Kidney capillary endothelial cell (primary cell): ENCODE measurements around the gene DMRTC2.

ENCODE experiments used
- DNase-seq: peaks from one replicate; pipeline ENCODE4 v3.0.0-alpha.2; 2018; ENCODE audit warnings: low spot score

DMRTC2 gene

GRCh38 chr19:41890936-41891335 lies 46.1 kb downstream of the DMRTC2 start:
- DNase-seq = no peak

DNA sequence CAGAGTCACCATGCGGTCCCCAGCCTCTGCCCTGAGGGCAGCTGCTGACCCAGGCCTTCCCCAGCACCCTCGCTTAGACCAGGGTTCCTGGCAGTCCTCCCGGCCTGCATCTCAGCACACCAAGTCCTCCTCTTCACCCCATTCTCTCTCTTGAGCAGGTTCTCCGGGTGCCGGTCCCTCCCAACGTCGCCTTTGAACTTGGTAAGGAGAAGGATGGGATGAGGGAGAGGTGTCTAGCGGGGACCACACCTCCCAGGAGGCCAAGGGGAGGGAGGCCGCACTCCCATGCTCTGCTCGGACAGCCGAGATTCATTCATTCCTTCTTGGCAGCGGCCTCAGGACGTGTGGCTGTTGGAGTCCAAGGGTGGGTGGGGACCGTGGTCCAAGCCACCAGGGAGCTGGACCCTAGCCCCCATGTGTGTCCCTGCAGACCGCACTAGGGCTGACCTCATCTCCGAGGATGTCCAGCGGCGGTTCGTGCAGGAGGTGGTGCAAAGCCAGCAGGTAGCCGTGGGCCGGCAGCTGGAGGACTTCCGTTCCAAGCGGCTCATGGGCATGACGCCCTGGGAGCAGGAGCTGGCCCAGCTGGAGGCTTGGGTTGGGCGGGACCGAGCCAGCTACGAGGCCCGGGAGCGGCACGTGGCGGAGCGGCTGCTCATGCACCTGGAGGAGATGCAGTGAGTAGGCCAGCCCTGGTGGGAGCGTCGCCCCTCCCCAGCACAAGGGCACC lies 47.5 kb downstream of the DMRTC2 start:
- DNase-seq = no peak

DNA sequence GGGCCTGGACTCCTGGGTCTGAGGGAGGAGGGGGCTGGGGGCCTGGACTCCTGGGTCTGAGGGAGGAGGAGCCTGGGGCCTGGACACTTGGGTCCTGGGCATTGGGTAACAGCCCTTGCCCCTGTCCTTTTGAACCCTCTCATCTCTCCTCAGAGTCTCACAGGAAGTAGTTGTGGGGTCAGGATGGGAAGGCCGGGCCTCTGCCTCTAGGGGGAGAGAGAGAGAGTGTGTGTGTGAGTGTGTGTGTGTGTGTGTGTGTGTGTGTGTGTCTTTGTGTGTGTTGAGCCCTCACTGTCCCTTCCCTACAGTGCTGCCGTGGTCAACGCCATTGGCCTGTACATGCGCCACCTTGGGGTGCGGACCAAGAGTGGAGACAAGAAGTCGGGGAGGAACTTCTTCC lies 49.1 kb downstream of the DMRTC2 start:
- peak; percentile 46 for DNase-seq

- no peak for DNase-seq
Measured at GRCh38 chr19:41894350-41894749, 49.5 kb downstream of the DMRTC2 start.

DNA sequence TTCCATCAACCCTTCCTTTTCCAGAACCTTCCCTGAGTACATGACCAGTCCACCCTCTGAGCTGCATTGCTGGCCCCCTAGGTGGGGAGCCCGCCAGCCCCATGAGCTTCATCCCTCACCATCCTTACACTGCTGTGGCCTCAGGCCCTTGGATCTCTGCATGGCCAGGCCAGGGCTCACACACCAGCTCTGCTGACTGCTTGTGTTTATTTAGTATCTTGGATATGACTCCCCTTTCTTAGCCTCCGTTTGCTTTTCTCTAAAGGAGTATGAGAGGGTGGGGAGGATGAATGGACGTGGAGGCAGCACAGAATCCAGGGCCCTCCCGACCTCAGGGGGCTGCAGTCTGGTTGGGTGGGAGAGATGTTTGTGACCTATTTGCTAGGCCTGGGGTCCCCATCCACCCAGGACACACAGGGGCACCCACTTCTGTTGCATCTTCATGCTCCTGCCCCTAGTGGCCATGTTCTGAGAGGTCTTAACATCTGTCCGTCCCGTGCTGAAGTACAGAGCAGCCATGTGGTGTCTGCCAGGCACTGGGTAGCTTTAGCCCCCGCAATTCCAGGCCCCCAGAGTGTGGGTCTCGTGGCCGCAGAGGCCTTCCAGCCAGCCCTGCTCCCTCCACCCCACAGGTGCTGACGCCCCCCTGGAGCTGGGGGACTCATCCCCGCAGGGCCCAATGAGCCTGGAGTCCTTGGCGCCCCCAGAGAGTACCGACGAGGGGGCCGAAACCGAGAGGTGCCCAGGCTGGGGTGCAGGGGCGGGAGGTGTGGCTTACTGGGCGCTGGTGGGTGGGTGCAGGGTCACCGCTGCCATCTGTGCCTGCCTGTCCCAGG lies 51.1 kb downstream of the DMRTC2 start:
- DNase-seq = no peak

GRCh38 chr19:41896581-41896942 lies 51.7 kb downstream of the DMRTC2 start:
- no peak for DNase-seq

DNA sequence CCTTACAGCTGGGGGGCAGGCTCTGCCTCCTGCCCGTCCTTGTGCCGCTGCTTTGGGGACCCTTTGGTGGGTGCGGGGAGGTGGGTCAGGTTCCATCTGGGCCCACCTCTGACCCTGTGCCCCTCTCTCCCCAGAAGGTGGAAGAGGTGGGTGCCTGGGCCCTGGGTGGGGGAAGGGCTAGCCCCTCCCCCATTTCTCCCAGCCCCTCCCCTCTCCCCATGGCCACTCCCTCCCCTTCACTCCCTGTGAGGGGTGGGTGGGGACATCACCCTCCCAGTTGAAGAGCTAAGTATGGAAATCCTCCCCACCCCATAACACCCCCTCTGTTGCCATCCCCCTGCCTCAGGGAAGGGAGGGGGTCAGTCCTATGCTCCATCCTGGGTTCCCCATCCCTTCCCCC lies 52.3 kb downstream of the DMRTC2 start:
- no peak for DNase-seq

DNA sequence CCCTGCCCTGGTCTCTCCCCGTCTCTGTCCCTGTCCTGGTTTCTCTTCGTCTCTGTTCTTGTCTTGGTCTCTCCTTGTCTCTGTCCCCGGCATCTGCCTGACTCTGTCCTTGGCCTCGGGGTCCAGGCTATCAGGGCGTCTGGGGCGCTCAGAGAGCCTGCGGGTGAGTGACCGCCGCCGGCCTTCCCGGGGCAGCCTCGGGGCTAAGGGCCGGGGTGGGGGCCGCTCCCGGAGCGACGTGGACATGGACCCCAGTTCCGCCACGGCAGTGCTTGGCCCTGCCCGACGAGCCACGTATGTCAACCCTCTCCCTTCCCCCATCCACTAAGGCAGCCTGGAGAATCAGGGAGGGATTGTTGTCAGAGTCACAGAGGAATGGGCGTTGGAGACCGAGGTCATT lies 53.0 kb downstream of the DMRTC2 start:
- DNase-seq = no peak

- no peak for DNase-seq
Measured at GRCh38 chr19:41898235-41898634, 53.4 kb downstream of the DMRTC2 start.
